Mesendoderm (in vitro differentiated cells): ENCODE results near the gene SPATA21.

ENCODE experiments used
- DNase-seq: peaks from one replicate; pipeline ENCODE4 v3.0.0; 2013
- H2AK5ac ChIP-seq: 2 replicates; pipeline ENCODE4 v1.6.1; 2013; ENCODE audit warnings: low read length, inconsistent platforms
- H2BK120ac ChIP-seq: 2 replicates; pipeline ENCODE4 v1.6.1; 2013; ENCODE audit warnings: low read depth, mild to moderate bottlenecking, low read length, moderate library complexity, mixed read lengths
- H2BK15ac ChIP-seq: replicated peaks from 2 replicates; pipeline ENCODE4 v1.6.1; 2013; ENCODE audit warnings: low read depth, mild to moderate bottlenecking, moderate library complexity
- H2BK5ac ChIP-seq: 2 replicates; pipeline ENCODE4 v1.6.1; 2013; ENCODE audit warnings: low read length, inconsistent platforms
- H3K18ac ChIP-seq: 2 replicates; pipeline ENCODE4 v1.6.1; 2013; ENCODE audit warnings: mild to moderate bottlenecking, low read length, mixed read lengths
- H3K23ac ChIP-seq: one replicate; pipeline ENCODE4 v1.6.1; 2013; ENCODE audit warnings: low read length
- H3K27ac ChIP-seq: 2 replicates; pipeline ENCODE4 v1.5.1; 2013; ENCODE audit warnings: low read depth, mild to moderate bottlenecking, inconsistent platforms, low read length, moderate library complexity
- H3K27me3 ChIP-seq: 2 replicates; pipeline ENCODE4 v1.6.1; 2013; ENCODE audit warnings: low read length, control low read depth, mild to moderate bottlenecking, inconsistent platforms; ENCODE audit not compliant: insufficient read depth, poor library complexity
- H3K36me3 ChIP-seq: 2 replicates; pipeline ENCODE4 v1.6.1; 2013; ENCODE audit warnings: low read length, inconsistent platforms; ENCODE audit not compliant: control insufficient read depth, insufficient read depth
- H3K4ac ChIP-seq: one replicate; pipeline ENCODE4 v1.6.1; 2013; ENCODE audit warnings: low read depth, mild to moderate bottlenecking, low read length, moderate library complexity
- H3K4me1 ChIP-seq: 2 replicates; pipeline ENCODE4 v1.6.1; 2013; ENCODE audit warnings: low read depth, low read length, inconsistent platforms; ENCODE audit not compliant: control insufficient read depth
- H3K4me2 ChIP-seq: 2 replicates; pipeline ENCODE4 v1.6.1; 2013; ENCODE audit warnings: low read length
- H3K4me3 ChIP-seq: 2 replicates; pipeline ENCODE4 v1.5.1; 2013; ENCODE audit warnings: mild to moderate bottlenecking, low read length
- H3K56ac ChIP-seq: one replicate; pipeline ENCODE4 v1.6.1; 2013; ENCODE audit warnings: low read length
- H3K79me1 ChIP-seq: 2 replicates; pipeline ENCODE4 v1.6.1; 2013; ENCODE audit warnings: low read length, inconsistent platforms
- H3K79me2 ChIP-seq: 2 replicates; pipeline ENCODE4 v1.6.1; 2013; ENCODE audit warnings: mild to moderate bottlenecking, low read length; ENCODE audit not compliant: control insufficient read depth, insufficient read depth
- H3K9ac ChIP-seq: 2 replicates; pipeline ENCODE4 v1.6.1; 2013; ENCODE audit warnings: low read length, inconsistent platforms
- H4K5ac ChIP-seq: one replicate; pipeline ENCODE4 v1.6.1; 2013; ENCODE audit warnings: low read length
- H4K8ac ChIP-seq: one replicate; pipeline ENCODE4 v1.6.1; 2013; ENCODE audit warnings: low read depth, mild to moderate bottlenecking, control low read depth, low read length, moderate library complexity
- WGBS: extraction: QIAGEN DNeasy Blood & Tissue Kit; methylation state at CpG from one replicate; pipeline ENCODE4 v1.1.7; 2013; ENCODE audit warnings: low lambda C conversion rate, missing lambda C conversion rate; ENCODE audit not compliant: insufficient coverage; ENCODE audit errors: extremely low coverage; 5-methylcytosine and 5-hydroxymethylcytosine counted together

The SPATA21 gene

GRCh38 chr1:16402742-16403141, 34.5 kb downstream of the SPATA21 start:
- no peak overlapping the region for H2BK15ac ChIP-seq
- H3K36me3 ChIP-seq: peaks cover 1% of the 10 kb centered on the region
- no peak overlapping the region for H3K18ac ChIP-seq
- H2BK120ac ChIP-seq: no peak overlapping the region
- H3K27me3 ChIP-seq: no peaks in the 10 kb centered on the region
- no peak overlapping the region for H4K5ac ChIP-seq
- H3K56ac ChIP-seq: no peak overlapping the region
- H3K4ac ChIP-seq: no peak overlapping the region
- H3K79me2 ChIP-seq: no peaks in the 10 kb centered on the region
- no peak overlapping the region for H3K23ac ChIP-seq
- no peak overlapping the region for H3K9ac ChIP-seq
- no CpG with 5 or more reads among the region's 10 CpGs for WGBS
- no peak for DNase-seq
- no peak overlapping the region for H3K4me3 ChIP-seq
- no peaks in the 10 kb centered on the region for H3K4me1 ChIP-seq
- no peak overlapping the region for H3K4me2 ChIP-seq
- no peak overlapping the region for H3K27ac ChIP-seq
- H3K79me1 ChIP-seq: no peaks in the 10 kb centered on the region
- no peak overlapping the region for H2BK5ac ChIP-seq
- no peak overlapping the region for H2AK5ac ChIP-seq
- H4K8ac ChIP-seq: no peak overlapping the region

- H3K18ac ChIP-seq: no peak overlapping the region
- no peak overlapping the region for H3K23ac ChIP-seq
- no peak overlapping the region for H4K5ac ChIP-seq
- no peak overlapping the region for H3K4me2 ChIP-seq
- peaks cover 4% of the 10 kb centered on the region for H3K36me3 ChIP-seq
- H3K27me3 ChIP-seq: no peaks in the 10 kb centered on the region
- no peak overlapping the region for H3K9ac ChIP-seq
- H2AK5ac ChIP-seq: no peak overlapping the region
- peaks cover 2% of the 10 kb centered on the region for H3K79me2 ChIP-seq
- no peak overlapping the region for H2BK15ac ChIP-seq
- H3K4me3 ChIP-seq: no peak overlapping the region
- no peak for DNase-seq
- WGBS: no CpG with 5 or more reads among the region's 5 CpGs
- no peak overlapping the region for H2BK120ac ChIP-seq
- no peak overlapping the region for H2BK5ac ChIP-seq
- no peaks in the 10 kb centered on the region for H3K4me1 ChIP-seq
- H3K27ac ChIP-seq: no peak overlapping the region
- no peak overlapping the region for H4K8ac ChIP-seq
- H3K79me1 ChIP-seq: peaks cover 4% of the 10 kb centered on the region
- no peak overlapping the region for H3K56ac ChIP-seq
- no peak overlapping the region for H3K4ac ChIP-seq
Observed at GRCh38 chr1:16398371-16398953, 38.8 kb downstream of the SPATA21 start.

- H2AK5ac ChIP-seq: no peak overlapping the region
- no peak overlapping the region for H3K4me2 ChIP-seq
- DNase-seq: no peak
- H2BK5ac ChIP-seq: no peak overlapping the region
- H3K79me1 ChIP-seq: peaks cover 16% of the 10 kb centered on the region
- no peak overlapping the region for H4K5ac ChIP-seq
- no peaks in the 10 kb centered on the region for H3K4me1 ChIP-seq
- H3K9ac ChIP-seq: no peak overlapping the region
- H3K36me3 ChIP-seq: peaks cover 4% of the 10 kb centered on the region
- no peak overlapping the region for H3K4ac ChIP-seq
- 100% methylated on average over 2 of the region's 5 CpGs for WGBS
- H3K79me2 ChIP-seq: peaks cover 15% of the 10 kb centered on the region
- H3K27me3 ChIP-seq: no peaks in the 10 kb centered on the region
- H3K23ac ChIP-seq: no peak overlapping the region
- no peak overlapping the region for H3K27ac ChIP-seq
- H3K4me3 ChIP-seq: no peak overlapping the region
- H2BK120ac ChIP-seq: no peak overlapping the region
- no peak overlapping the region for H3K56ac ChIP-seq
- no peak overlapping the region for H2BK15ac ChIP-seq
- no peak overlapping the region for H3K18ac ChIP-seq
- no peak overlapping the region for H4K8ac ChIP-seq
Observed at GRCh38 chr1:16397120-16397519, 40.1 kb downstream of the SPATA21 start.

GRCh38 chr1:16396591-16396990, 40.6 kb downstream of the SPATA21 start:
- H2BK5ac ChIP-seq: no peak overlapping the region
- WGBS: no CpG with 5 or more reads among the region's 7 CpGs
- H3K79me1 ChIP-seq: peaks cover 20% of the 10 kb centered on the region
- H3K79me2 ChIP-seq: peaks cover 19% of the 10 kb centered on the region
- H2BK120ac ChIP-seq: no peak overlapping the region
- no peaks in the 10 kb centered on the region for H3K27me3 ChIP-seq
- H3K36me3 ChIP-seq: peaks cover 4% of the 10 kb centered on the region
- no peak overlapping the region for H3K4ac ChIP-seq
- H2AK5ac ChIP-seq: no peak overlapping the region
- no peak overlapping the region for H3K56ac ChIP-seq
- H3K4me2 ChIP-seq: no peak overlapping the region
- DNase-seq: no peak
- no peak overlapping the region for H3K9ac ChIP-seq
- H3K4me1 ChIP-seq: no peaks in the 10 kb centered on the region
- H3K23ac ChIP-seq: no peak overlapping the region
- H4K5ac ChIP-seq: no peak overlapping the region
- no peak overlapping the region for H3K4me3 ChIP-seq
- H3K27ac ChIP-seq: no peak overlapping the region
- no peak overlapping the region for H2BK15ac ChIP-seq
- H4K8ac ChIP-seq: no peak overlapping the region
- no peak overlapping the region for H3K18ac ChIP-seq

- Histone ChIP-seq H3K18ac (no peak overlapping the region), H2BK15ac (no peak overlapping the region), H3K79me2 (peaks cover 34% of the 10 kb centered on the region), H3K4ac (no peak overlapping the region), H4K5ac (no peak overlapping the region), H3K23ac (no peak overlapping the region), H3K9ac (no peak overlapping the region), H3K4me3 (no peak overlapping the region), H4K8ac (no peak overlapping the region), H3K56ac (no peak overlapping the region), H2BK5ac (no peak overlapping the region), H3K4me1 (no peaks in the 10 kb centered on the region), H2BK120ac (no peak overlapping the region), H3K27ac (no peak overlapping the region), H3K4me2 (no peak overlapping the region), H3K27me3 (no peaks in the 10 kb centered on the region), H3K36me3 (peaks cover 4% of the 10 kb centered on the region), H2AK5ac (no peak overlapping the region), H3K79me1 (peaks cover 32% of the 10 kb centered on the region)
- WGBS: no CpG with 5 or more reads among the region's 13 CpGs
- no peak for DNase-seq
Observed at GRCh38 chr1:16394977-16395376, 42.2 kb downstream of the SPATA21 start.
